ENCODE measurements around the gene SLC6A3. TPM values are rescaled to one million over a fixed set of nuclear protein-coding genes. Genes with fewer than 3 reads are reported as not detected.

Gene SLC6A3
- total RNA-seq, 1 donor, result not detected

GRCh38 chr5:1356873-1357787, 88.1 kb downstream of the SLC6A3 start:
- Histone ChIP-seq H3K4me3 (ENCODE audit: insufficient read depth, low read length) (no peak overlapping the region), H3K4me1 (ENCODE audit: insufficient read depth, low read length) (no peaks in the 10 kb centered on the region), H4K20me1 (ENCODE audit: insufficient read depth, low read length) (no peaks in the 10 kb centered on the region), H2AFZ (ENCODE audit: low read length) (no peak overlapping the region), H3K36me3 (ENCODE audit: insufficient read depth, low read length) (no peaks in the 10 kb centered on the region), H3K4me2 (ENCODE audit: insufficient read depth, low read length) (no peak overlapping the region), H3K27ac (ENCODE audit: low read depth, low read length) (no peak overlapping the region), H3K9me3 (ENCODE audit: low read depth, low read length) (no peaks in the 10 kb centered on the region), H3K79me2 (ENCODE audit: insufficient read depth, low read length) (no peaks in the 10 kb centered on the region), H3K27me3 (ENCODE audit: insufficient read depth, low read length) (peaks cover 31% of the 10 kb centered on the region)
- DNase-seq (ENCODE audit: insufficient read length, low spot score, missing footprints), result peak; percentile 23
- no peak for TF ChIP-seq CTCF (IDR thresholded peaks at IDR 0.05; ENCODE audit: extremely low read depth, low read depth, low read length)

GRCh38 chr5:1354576-1354975, 90.7 kb downstream of the SLC6A3 start:
- Histone ChIP-seq H3K27ac (ENCODE audit: low read depth, low read length) (no peak overlapping the region), H3K79me2 (ENCODE audit: insufficient read depth, low read length) (no peaks in the 10 kb centered on the region), H3K27me3 (ENCODE audit: insufficient read depth, low read length) (peaks cover 23% of the 10 kb centered on the region), H2AFZ (ENCODE audit: low read length) (no peak overlapping the region), H3K36me3 (ENCODE audit: insufficient read depth, low read length) (no peaks in the 10 kb centered on the region), H3K9me3 (ENCODE audit: low read depth, low read length) (no peaks in the 10 kb centered on the region), H3K4me1 (ENCODE audit: insufficient read depth, low read length) (no peaks in the 10 kb centered on the region), H3K4me3 (ENCODE audit: insufficient read depth, low read length) (no peak overlapping the region), H4K20me1 (ENCODE audit: insufficient read depth, low read length) (no peaks in the 10 kb centered on the region), H3K4me2 (ENCODE audit: insufficient read depth, low read length) (no peak overlapping the region)
- TF ChIP-seq CTCF (IDR thresholded peaks at IDR 0.05; ENCODE audit: extremely low read depth, low read depth, low read length), result no peak
- DNase-seq (ENCODE audit: insufficient read length, low spot score, missing footprints), result no peak

GRCh38 chr5:1352231-1353219, 92.7 kb downstream of the SLC6A3 start:
- Histone ChIP-seq H3K4me2 (ENCODE audit: insufficient read depth, low read length) (no peak overlapping the region), H4K20me1 (ENCODE audit: insufficient read depth, low read length) (no peaks in the 10 kb centered on the region), H3K36me3 (ENCODE audit: insufficient read depth, low read length) (no peaks in the 10 kb centered on the region), H3K9me3 (ENCODE audit: low read depth, low read length) (no peaks in the 10 kb centered on the region), H3K79me2 (ENCODE audit: insufficient read depth, low read length) (no peaks in the 10 kb centered on the region), H3K27ac (ENCODE audit: low read depth, low read length) (no peak overlapping the region), H3K4me3 (ENCODE audit: insufficient read depth, low read length) (no peak overlapping the region), H3K27me3 (ENCODE audit: insufficient read depth, low read length) (peaks cover 11% of the 10 kb centered on the region), H3K4me1 (ENCODE audit: insufficient read depth, low read length) (no peaks in the 10 kb centered on the region), H2AFZ (ENCODE audit: low read length) (no peak overlapping the region)
- no peak for TF ChIP-seq CTCF (IDR thresholded peaks at IDR 0.05; ENCODE audit: extremely low read depth, low read depth, low read length)
- peak; percentile 62 for DNase-seq (ENCODE audit: insufficient read length, low spot score, missing footprints)
